Thyroid gland (tissue), 4 donors: Measurements from ENCODE around the gene MYLK.

Experiments used
- POLR2A ChIP-seq, 2 donors: fragments of 450-650 bp; IDR thresholded peaks; one replicate each; pipeline ENCODE4 v1.6.1; 2017; ENCODE audit warnings: antibody characterized with exemption in 2 of 2, mild to moderate bottlenecking in 2 of 2, moderate library complexity in 1 of 2
- TF ChIP-seq, protein P1 (sequence below), 6 experiments: fragments of 200-600 bp in 3 of 6; fragments of 450-650 bp in 3 of 6; sonication (generic) in 3 of 6; IDR thresholded peaks; one replicate each; pipeline ENCODE4 v1.5.1; 2016 to 2019; ENCODE audit warnings: antibody characterized with exemption in 6 of 6, mild to moderate bottlenecking in 2 of 6, inconsistent platforms in 1 of 6, moderate library complexity in 1 of 6

GRCh38 chr3:123798550-123798949, 85.6 kb downstream of the MYLK start:
- no peak for TF ChIP-seq POLR2A (IDR thresholded peaks at IDR 0.05)
- TF ChIP-seq, protein P1, sequence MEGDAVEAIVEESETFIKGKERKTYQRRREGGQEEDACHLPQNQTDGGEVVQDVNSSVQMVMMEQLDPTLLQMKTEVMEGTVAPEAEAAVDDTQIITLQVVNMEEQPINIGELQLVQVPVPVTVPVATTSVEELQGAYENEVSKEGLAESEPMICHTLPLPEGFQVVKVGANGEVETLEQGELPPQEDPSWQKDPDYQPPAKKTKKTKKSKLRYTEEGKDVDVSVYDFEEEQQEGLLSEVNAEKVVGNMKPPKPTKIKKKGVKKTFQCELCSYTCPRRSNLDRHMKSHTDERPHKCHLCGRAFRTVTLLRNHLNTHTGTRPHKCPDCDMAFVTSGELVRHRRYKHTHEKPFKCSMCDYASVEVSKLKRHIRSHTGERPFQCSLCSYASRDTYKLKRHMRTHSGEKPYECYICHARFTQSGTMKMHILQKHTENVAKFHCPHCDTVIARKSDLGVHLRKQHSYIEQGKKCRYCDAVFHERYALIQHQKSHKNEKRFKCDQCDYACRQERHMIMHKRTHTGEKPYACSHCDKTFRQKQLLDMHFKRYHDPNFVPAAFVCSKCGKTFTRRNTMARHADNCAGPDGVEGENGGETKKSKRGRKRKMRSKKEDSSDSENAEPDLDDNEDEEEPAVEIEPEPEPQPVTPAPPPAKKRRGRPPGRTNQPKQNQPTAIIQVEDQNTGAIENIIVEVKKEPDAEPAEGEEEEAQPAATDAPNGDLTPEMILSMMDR (IDR thresholded peaks at IDR 0.05): no peak
